ENCODE results near the gene EEF2K. TPM values are rescaled to one million over a fixed set of nuclear protein-coding genes. Genes with fewer than 3 reads are reported as not detected.
"Not testable (repeated sequence)": the region's sequence is repeated elsewhere in the genome, so short reads cannot be mapped to it uniquely, and the experiment has no call there.

EEF2K gene
- total RNA-seq, result 29.5 and 36.8 TPM in 2 replicates

- peak; percentile 81 for DNase-seq (ENCODE audit: low read depth, low spot score)
Measured at GRCh38 chr16:22206013-22206841, at the start of gene EEF2K. EEF2K (plus strand) TSS chr16:22206278; CDS start chr16:22225730, 19,452 bp downstream.

- DNase-seq (ENCODE audit: low read depth, low spot score), result no peak
Measured at GRCh38 chr16:22161401-22161800, 44.7 kb upstream of the EEF2K start.

- DNase-seq (ENCODE audit: low read depth, low spot score), result no peak
Measured at GRCh38 chr16:22161999-22162655, 44.0 kb upstream of the EEF2K start, which contains the start of gene SDR42E2. SDR42E2 (plus strand) TSS chr16:22162506; CDS start chr16:22165583, 3,077 bp downstream.

- no peak for DNase-seq (ENCODE audit: low read depth, low spot score)
Measured at GRCh38 chr16:22162656-22163009, 43.4 kb upstream of the EEF2K start.

- no peak for DNase-seq (ENCODE audit: low read depth, low spot score)
Measured at GRCh38 chr16:22163806-22164205, 42.3 kb upstream of the EEF2K start.

GRCh38 chr16:22164482-22164881, 41.6 kb upstream of the EEF2K start:
- DNase-seq (ENCODE audit: low read depth, low spot score), result no peak

GRCh38 chr16:22165508-22166285, 40.4 kb upstream of the EEF2K start:
- no peak for DNase-seq (ENCODE audit: low read depth, low spot score)

- DNase-seq (ENCODE audit: low read depth, low spot score), result no peak
Measured at GRCh38 chr16:22171953-22172352, 34.1 kb upstream of the EEF2K start.

GRCh38 chr16:22172642-22173041, 33.4 kb upstream of the EEF2K start:
- not testable (repeated sequence) for DNase-seq (ENCODE audit: low read depth, low spot score)

- no peak for DNase-seq (ENCODE audit: low read depth, low spot score)
Measured at GRCh38 chr16:22174642-22175041, 31.4 kb upstream of the EEF2K start.

- no peak for DNase-seq (ENCODE audit: low read depth, low spot score)
Measured at GRCh38 chr16:22177968-22178930, 27.8 kb upstream of the EEF2K start.

GRCh38 chr16:22181426-22181825, 24.7 kb upstream of the EEF2K start:
- DNase-seq (ENCODE audit: low read depth, low spot score), result no peak

- DNase-seq (ENCODE audit: low read depth, low spot score), result no peak
Measured at GRCh38 chr16:22181843-22182242, 24.2 kb upstream of the EEF2K start.

- no peak for DNase-seq (ENCODE audit: low read depth, low spot score)
Measured at GRCh38 chr16:22183335-22183734, 22.7 kb upstream of the EEF2K start.

- DNase-seq (ENCODE audit: low read depth, low spot score), result no peak
Measured at GRCh38 chr16:22183901-22184614, 22.0 kb upstream of the EEF2K start.

GRCh38 chr16:22184615-22184968, 21.5 kb upstream of the EEF2K start:
- no peak for DNase-seq (ENCODE audit: low read depth, low spot score)

GRCh38 chr16:22186517-22186916, 19.6 kb upstream of the EEF2K start:
- no peak for DNase-seq (ENCODE audit: low read depth, low spot score)

GRCh38 chr16:22188267-22188594, 17.8 kb upstream of the EEF2K start:
- DNase-seq (ENCODE audit: low read depth, low spot score), result no peak

- peak; percentile 66 for DNase-seq (ENCODE audit: low read depth, low spot score)
Measured at GRCh38 chr16:22188595-22189442, 17.3 kb upstream of the EEF2K start.
